ENCODE results near the gene NOX4.
A peak's percentile ranks its signal among the peaks of the same experiment; 100 is the strongest.
"Not testable (repeated sequence)": the region's sequence is repeated elsewhere in the genome, so short reads cannot be mapped to it uniquely, and the experiment has no call there.

Gene NOX4

GRCh38 chr11:89381094-89381493 is 110.1 kb downstream of the NOX4 start:
- DNase-seq, result no peak

- DNase-seq, result not testable (repeated sequence)
Measured at GRCh38 chr11:89379976-89380771, 111.0 kb downstream of the NOX4 start.

- not testable (repeated sequence) for DNase-seq
Measured at GRCh38 chr11:89378986-89379385, 112.2 kb downstream of the NOX4 start.

GRCh38 chr11:89369356-89369755 is 121.8 kb downstream of the NOX4 start:
- not testable (repeated sequence) for DNase-seq

GRCh38 chr11:89364856-89365255 is 126.3 kb downstream of the NOX4 start:
- DNase-seq, result not testable (repeated sequence)

GRCh38 chr11:89361734-89362133 is 129.4 kb downstream of the NOX4 start:
- DNase-seq, result no peak

GRCh38 chr11:89359208-89359607 is 132.0 kb downstream of the NOX4 start:
- not testable (repeated sequence) for DNase-seq

- no peak for DNase-seq
Measured at GRCh38 chr11:89358761-89359160, 132.4 kb downstream of the NOX4 start.

- DNase-seq, result no peak
Measured at GRCh38 chr11:89355646-89356045, 135.5 kb downstream of the NOX4 start.

GRCh38 chr11:89354513-89354912 is 136.7 kb downstream of the NOX4 start:
- DNase-seq, result not testable (repeated sequence)

GRCh38 chr11:89347071-89347470 is 144.1 kb downstream of the NOX4 start:
- no peak for DNase-seq

- DNase-seq, result no peak
Measured at GRCh38 chr11:89346601-89347000, 144.6 kb downstream of the NOX4 start.

- DNase-seq, result not testable (repeated sequence)
Measured at GRCh38 chr11:89342880-89343572, 148.1 kb downstream of the NOX4 start.

GRCh38 chr11:89340450-89340849 is 150.7 kb downstream of the NOX4 start:
- DNase-seq, result not testable (repeated sequence)

GRCh38 chr11:89338073-89338472 is 153.1 kb downstream of the NOX4 start:
- not testable (repeated sequence) for DNase-seq

- DNase-seq, result not testable (repeated sequence)
Measured at GRCh38 chr11:89337100-89337650, 154.0 kb downstream of the NOX4 start.

GRCh38 chr11:89333704-89334103 is 157.5 kb downstream of the NOX4 start:
- peak; percentile 15 for DNase-seq

- DNase-seq, result not testable (repeated sequence)
Measured at GRCh38 chr11:89331940-89332339, 159.2 kb downstream of the NOX4 start.

- DNase-seq, result no peak
Measured at GRCh38 chr11:89327885-89328284, 163.3 kb downstream of the NOX4 start.

- no peak for DNase-seq
Measured at GRCh38 chr11:89321401-89321800, 169.8 kb downstream of the NOX4 start.

GRCh38 chr11:89310607-89311006 is 180.6 kb downstream of the NOX4 start:
- not testable (repeated sequence) for DNase-seq

- DNase-seq, result not testable (repeated sequence)
Measured at GRCh38 chr11:89309321-89309985, 181.7 kb downstream of the NOX4 start.

- DNase-seq, result not testable (repeated sequence)
Measured at GRCh38 chr11:89308272-89308671, 182.9 kb downstream of the NOX4 start.

Measured in right kidney (tissue), 1 donor.